Calu3 (cell line): ENCODE data around the gene AP3S2. TPM values are rescaled to one million over a fixed set of nuclear protein-coding genes. Genes with fewer than 3 reads are reported as not detected.
"Not testable (repeated sequence)": the region's sequence is repeated elsewhere in the genome, so short reads cannot be mapped to it uniquely, and the experiment has no call there.

Experiments
- BruUV-seq: library from RNA; stranded (reverse); fragments of 400-500 nt; replicated peaks from 2 replicates; lab custom pipeline; 2021; lab: Mats Ljungman, UMichigan
- CTCF ChIA-PET: fragments of 300-600 bp; sonication (Branson Sonifier 250); formaldehyde crosslinking; loops from one replicate; lab custom pipeline; 2022; ENCODE audit warnings: antibody characterized with exemption; lab: Charles Lee
- DNase-seq: peaks from one replicate; pipeline ENCODE4 v3.0.0; 2022
- H3K27ac Mint-ChIP-seq: one replicate; pipeline ENCODE4 v1.8.0; 2022; ENCODE audit warnings: mixed read lengths; ENCODE audit not compliant: unreplicated experiment
- H3K27me3 Mint-ChIP-seq: one replicate; pipeline ENCODE4 v1.8.0; 2022; ENCODE audit warnings: mixed read lengths; ENCODE audit not compliant: unreplicated experiment
- H3K36me3 Mint-ChIP-seq: one replicate; pipeline ENCODE4 v1.8.0; 2022; ENCODE audit warnings: mild to moderate bottlenecking, moderate library complexity, mixed read lengths; ENCODE audit not compliant: insufficient read depth, unreplicated experiment
- H3K4me1 Mint-ChIP-seq: one replicate; pipeline ENCODE4 v1.8.0; 2022; ENCODE audit warnings: mild to moderate bottlenecking, low read depth, mixed read lengths; ENCODE audit not compliant: unreplicated experiment
- H3K4me3 Mint-ChIP-seq: one replicate; pipeline ENCODE4 v1.8.0; 2022; ENCODE audit warnings: mild to moderate bottlenecking, low read depth, moderate library complexity, mixed read lengths; ENCODE audit not compliant: unreplicated experiment
- H3K9me3 Mint-ChIP-seq: one replicate; pipeline ENCODE4 v1.8.0; 2022; ENCODE audit warnings: low read depth, mixed read lengths; ENCODE audit not compliant: unreplicated experiment
- intact Hi-C: fragments of 100-400 bp; cut with micrococcal nuclease; formaldehyde crosslinking; loops from one replicate; pipeline ENCODE4 v1.10.0; 2022; ENCODE audit not compliant: unreplicated experiment
- total RNA-seq: library from RNA; stranded (reverse); gene quantifications from 2 replicates; pipeline ENCODE4 v1.2.3, GENCODE V29; 2022
- TF ChIP-seq, protein P1 (sequence below): fragments of 200-600 bp; IDR thresholded peaks from one replicate; pipeline ENCODE4 v1.8.0; 2022; ENCODE audit warnings: antibody characterized with exemption; ENCODE audit not compliant: unreplicated experiment

AP3S2 gene
- total RNA-seq, 1 experiment from 2014 or later, result 46.2 TPM

DNA sequence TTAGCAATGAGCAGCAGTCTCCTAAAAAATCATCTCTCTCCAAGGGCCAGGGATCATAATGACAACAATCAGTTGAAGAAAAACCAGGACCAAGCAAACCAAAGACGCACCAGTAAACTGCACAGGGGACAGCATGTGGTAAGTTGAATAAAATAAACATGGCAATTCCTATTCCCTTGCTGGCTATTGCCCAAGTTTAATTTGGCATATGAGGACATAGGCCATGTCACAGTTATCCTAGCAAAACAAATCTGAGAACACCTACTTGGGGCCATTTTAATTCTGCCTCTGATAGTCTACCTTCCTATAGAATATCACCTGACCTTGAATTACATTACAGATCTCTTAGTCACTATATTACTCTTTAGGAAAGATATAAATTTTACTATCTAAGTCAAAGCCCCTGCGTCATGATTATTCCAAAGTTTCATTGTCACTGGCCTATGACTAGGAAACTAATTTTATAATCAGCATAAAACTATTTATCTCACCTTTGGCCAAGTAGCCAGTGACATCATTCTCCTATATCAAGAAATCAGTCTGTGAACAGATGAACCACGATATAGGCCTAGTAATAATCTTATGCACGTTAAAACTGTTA lies 23.0 kb downstream of the AP3S2 start:
- no peak for DNase-seq
- Mint-ChIP-seq H3K27ac (no peak overlapping the region), H3K4me3 (no peak overlapping the region), H3K4me1 (no peaks in the 10 kb centered on the region), H3K36me3 (peaks cover 26% of the 10 kb centered on the region), H3K9me3 (no peaks in the 10 kb centered on the region), H3K27me3 (no peaks in the 10 kb centered on the region)
- intact Hi-C loops, result no loop called here
- TF ChIP-seq, protein P1, sequence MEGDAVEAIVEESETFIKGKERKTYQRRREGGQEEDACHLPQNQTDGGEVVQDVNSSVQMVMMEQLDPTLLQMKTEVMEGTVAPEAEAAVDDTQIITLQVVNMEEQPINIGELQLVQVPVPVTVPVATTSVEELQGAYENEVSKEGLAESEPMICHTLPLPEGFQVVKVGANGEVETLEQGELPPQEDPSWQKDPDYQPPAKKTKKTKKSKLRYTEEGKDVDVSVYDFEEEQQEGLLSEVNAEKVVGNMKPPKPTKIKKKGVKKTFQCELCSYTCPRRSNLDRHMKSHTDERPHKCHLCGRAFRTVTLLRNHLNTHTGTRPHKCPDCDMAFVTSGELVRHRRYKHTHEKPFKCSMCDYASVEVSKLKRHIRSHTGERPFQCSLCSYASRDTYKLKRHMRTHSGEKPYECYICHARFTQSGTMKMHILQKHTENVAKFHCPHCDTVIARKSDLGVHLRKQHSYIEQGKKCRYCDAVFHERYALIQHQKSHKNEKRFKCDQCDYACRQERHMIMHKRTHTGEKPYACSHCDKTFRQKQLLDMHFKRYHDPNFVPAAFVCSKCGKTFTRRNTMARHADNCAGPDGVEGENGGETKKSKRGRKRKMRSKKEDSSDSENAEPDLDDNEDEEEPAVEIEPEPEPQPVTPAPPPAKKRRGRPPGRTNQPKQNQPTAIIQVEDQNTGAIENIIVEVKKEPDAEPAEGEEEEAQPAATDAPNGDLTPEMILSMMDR, result no peak
- no TSS peak for BruUV-seq
- CTCF ChIA-PET, result no interaction called here

DNA sequence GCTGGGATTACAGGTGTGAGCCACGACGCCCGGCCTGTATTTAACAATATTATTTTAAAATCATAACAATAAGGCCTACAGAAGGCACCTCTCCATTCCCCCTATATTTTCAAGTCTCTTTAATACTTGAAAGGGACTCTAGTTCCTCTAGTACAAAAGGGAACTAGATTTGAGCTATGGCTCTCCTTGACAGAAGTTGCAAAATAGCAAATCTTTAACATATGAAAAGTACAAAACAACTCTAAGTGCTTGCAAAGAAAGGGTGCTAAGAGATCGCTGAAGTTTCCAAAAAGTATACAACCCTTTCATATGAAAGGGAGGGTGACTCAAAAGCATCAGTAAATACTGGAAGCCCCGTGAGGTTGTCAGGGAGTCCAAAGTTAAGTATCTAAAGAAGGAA lies 23.8 kb downstream of the AP3S2 start:
- H3K4me3 Mint-ChIP-seq, result no peak overlapping the region
- TF ChIP-seq, protein P1, result no peak
- no peak for DNase-seq
- no peak overlapping the region for H3K27ac Mint-ChIP-seq
- no peaks in the 10 kb centered on the region for H3K4me1 Mint-ChIP-seq
- no peaks in the 10 kb centered on the region for H3K27me3 Mint-ChIP-seq
- no TSS peak for BruUV-seq
- peaks cover 22% of the 10 kb centered on the region for H3K36me3 Mint-ChIP-seq
- H3K9me3 Mint-ChIP-seq, result no peaks in the 10 kb centered on the region
- CTCF ChIA-PET, result no interaction called here
- intact Hi-C loops, result no loop called here

DNA sequence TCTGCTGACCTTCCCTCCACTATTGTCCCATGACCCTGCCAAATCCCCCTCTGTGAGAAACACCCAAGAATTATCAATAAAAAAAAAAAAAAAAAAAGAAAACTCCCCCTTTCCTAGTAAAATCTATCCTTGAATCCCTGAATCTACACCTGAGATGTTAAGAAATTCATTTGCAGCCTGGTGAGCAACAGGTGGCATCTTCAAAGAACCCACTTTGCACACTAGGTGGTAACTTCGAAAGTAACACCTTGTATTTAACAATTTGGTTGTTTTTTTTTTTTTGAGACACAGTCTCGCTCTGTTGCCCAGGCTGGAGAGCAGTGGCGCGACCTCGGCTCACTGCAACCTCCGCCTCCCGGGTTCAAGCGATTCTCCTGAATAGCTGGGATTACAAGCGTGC lies 24.3 kb downstream of the AP3S2 start:
- DNase-seq, H3K27ac Mint-ChIP-seq, intact Hi-C loops, CTCF ChIA-PET, H3K27me3 Mint-ChIP-seq, H3K4me3 Mint-ChIP-seq, H3K4me1 Mint-ChIP-seq, H3K9me3 Mint-ChIP-seq, BruUV-seq: not testable (repeated sequence)
- peaks cover 21% of the 10 kb centered on the region for H3K36me3 Mint-ChIP-seq

DNA sequence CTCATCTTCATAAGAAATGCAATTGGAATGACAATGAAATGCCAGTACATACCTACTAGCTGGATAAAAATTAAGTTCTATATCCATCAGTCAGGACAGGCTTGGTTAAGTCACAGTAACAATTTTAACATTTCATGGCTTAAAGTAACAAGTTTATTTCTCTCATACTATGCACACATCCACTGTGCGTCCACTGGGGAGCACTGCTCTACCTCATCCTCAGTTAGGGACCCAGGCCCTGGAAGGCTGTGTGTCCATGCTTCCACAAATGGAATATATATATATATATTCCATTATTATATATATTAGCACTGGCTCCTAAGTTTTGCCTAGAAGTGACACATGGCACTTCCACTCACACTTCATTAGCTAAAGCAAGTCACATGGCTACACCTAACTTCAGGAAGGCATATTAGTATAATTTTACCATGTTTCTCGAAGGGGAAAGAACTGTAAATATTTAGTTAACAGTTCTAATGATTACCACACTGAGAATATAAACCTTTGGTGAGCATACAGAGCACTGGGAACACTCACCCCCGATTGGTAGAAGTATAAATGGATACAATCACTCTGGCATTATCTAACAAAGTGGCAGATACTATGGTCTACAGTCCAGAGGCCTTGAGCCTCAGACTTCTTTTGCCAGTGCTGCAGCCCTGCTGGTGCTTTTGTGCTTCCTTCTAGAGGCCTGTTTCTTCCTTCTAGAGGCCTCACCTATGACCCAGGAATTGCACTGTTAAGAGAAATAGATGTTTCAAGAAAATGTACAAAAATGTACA lies 28.6 kb downstream of the AP3S2 start:
- H3K4me1 Mint-ChIP-seq, result no peaks in the 10 kb centered on the region
- TF ChIP-seq, protein P1, result no peak
- CTCF ChIA-PET, result no interaction called here

DNA sequence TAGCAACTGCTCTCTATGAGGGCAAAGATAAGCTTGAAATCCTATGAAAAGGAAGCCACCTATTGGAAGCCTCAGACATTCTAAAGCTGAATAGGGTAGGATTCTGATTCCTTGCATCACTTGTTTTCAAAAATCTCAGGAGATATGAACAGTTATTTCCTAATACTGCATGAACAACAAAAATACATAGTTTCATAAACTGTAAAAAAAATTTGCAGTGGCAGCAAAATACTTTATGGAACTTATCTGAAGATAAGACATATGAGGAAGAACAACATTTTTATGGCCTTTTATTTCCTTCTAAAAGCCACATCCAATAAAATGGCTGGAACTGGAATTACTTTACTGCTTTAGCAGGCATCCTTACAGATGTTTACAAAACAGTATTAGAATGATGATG lies 29.9 kb downstream of the AP3S2 start:
- DNase-seq, result no peak
- Mint-ChIP-seq H3K27me3 (no peaks in the 10 kb centered on the region), H3K36me3 (peaks cover 11% of the 10 kb centered on the region), H3K9me3 (no peaks in the 10 kb centered on the region), H3K4me3 (no peak overlapping the region), H3K27ac (no peak overlapping the region), H3K4me1 (peaks cover 7% of the 10 kb centered on the region)
- TF ChIP-seq, protein P1, result no peak
- intact Hi-C loops, result no loop called here
- CTCF ChIA-PET, result interaction anchor here (0.6 kb wide), 1 partner anchor 720 kb away, joined by 3 read pairs; no protein-coding TSS in a partner anchor
- no TSS peak for BruUV-seq

More for the DNA sequence above, 28.6 kb downstream of the AP3S2 start:
- BruUV-seq, result no TSS peak
- Mint-ChIP-seq H3K9me3 (no peaks in the 10 kb centered on the region), H3K36me3 (peaks cover 15% of the 10 kb centered on the region), H3K27me3 (no peaks in the 10 kb centered on the region), H3K4me3 (no peak overlapping the region), H3K27ac (no peak overlapping the region)
- DNase-seq, result no peak
- intact Hi-C loops, result no loop called here
